Ovary (tissue), 3 donors: Measurements from ENCODE around the gene LIPG.

ENCODE experiments used
- POLR2A ChIP-seq: fragments of 450-650 bp; IDR thresholded peaks from one replicate; pipeline ENCODE4 v1.6.1; 2017; ENCODE audit warnings: antibody characterized with exemption, mild to moderate bottlenecking, moderate library complexity
- TF ChIP-seq, protein P1 (sequence below), 3 donors: fragments of 450-650 bp in 2 of 3; fragments of 200-600 bp in 1 of 3; IDR thresholded peaks; one replicate each; pipeline versions ENCODE4 v1.5.1 to v1.8.0; 2016 to 2022; ENCODE audit warnings: antibody characterized with exemption in 3 of 3, mild to moderate bottlenecking in 1 of 3
- donor health status: DM: no; HTN: no; CAD: no.

DNA sequence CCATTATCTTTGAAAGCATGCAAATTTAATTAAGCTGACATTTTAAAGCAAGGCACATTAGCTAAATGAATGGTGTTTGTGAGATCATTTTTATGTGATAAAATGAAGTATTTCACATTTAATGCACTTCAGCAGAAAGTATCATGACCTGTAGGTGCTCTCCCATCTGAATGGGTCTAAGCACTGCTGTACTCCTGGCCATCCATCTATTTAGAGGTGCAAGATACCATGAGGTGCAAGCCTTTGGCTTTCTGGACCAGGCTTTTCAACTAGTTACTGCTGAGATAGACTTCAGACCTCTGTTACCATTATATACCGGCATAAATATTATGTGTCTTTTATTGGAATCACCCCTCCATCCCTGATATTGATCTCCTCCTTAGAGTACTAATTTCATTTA is 15.6 kb upstream of the LIPG start:
- TF ChIP-seq, protein P1, sequence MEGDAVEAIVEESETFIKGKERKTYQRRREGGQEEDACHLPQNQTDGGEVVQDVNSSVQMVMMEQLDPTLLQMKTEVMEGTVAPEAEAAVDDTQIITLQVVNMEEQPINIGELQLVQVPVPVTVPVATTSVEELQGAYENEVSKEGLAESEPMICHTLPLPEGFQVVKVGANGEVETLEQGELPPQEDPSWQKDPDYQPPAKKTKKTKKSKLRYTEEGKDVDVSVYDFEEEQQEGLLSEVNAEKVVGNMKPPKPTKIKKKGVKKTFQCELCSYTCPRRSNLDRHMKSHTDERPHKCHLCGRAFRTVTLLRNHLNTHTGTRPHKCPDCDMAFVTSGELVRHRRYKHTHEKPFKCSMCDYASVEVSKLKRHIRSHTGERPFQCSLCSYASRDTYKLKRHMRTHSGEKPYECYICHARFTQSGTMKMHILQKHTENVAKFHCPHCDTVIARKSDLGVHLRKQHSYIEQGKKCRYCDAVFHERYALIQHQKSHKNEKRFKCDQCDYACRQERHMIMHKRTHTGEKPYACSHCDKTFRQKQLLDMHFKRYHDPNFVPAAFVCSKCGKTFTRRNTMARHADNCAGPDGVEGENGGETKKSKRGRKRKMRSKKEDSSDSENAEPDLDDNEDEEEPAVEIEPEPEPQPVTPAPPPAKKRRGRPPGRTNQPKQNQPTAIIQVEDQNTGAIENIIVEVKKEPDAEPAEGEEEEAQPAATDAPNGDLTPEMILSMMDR (IDR thresholded peaks at IDR 0.05), result no peak
- no peak for TF ChIP-seq POLR2A
